Stimulated activated CD4-positive, alpha-beta T cell treated with anti-CD3 and anti-CD28 coated beads, TNF-alpha, amount 100 ng/mL, for 1 hour (primary cell): ENCODE results near the gene SLC25A29.

Source experiments
- DNase-seq, 3 donors: peaks; one replicate each; pipeline ENCODE4 v3.0.0-alpha.2; 2020; ENCODE audit warnings: low read depth in 3 of 3, low spot score in 1 of 3

Gene SLC25A29

DNA sequence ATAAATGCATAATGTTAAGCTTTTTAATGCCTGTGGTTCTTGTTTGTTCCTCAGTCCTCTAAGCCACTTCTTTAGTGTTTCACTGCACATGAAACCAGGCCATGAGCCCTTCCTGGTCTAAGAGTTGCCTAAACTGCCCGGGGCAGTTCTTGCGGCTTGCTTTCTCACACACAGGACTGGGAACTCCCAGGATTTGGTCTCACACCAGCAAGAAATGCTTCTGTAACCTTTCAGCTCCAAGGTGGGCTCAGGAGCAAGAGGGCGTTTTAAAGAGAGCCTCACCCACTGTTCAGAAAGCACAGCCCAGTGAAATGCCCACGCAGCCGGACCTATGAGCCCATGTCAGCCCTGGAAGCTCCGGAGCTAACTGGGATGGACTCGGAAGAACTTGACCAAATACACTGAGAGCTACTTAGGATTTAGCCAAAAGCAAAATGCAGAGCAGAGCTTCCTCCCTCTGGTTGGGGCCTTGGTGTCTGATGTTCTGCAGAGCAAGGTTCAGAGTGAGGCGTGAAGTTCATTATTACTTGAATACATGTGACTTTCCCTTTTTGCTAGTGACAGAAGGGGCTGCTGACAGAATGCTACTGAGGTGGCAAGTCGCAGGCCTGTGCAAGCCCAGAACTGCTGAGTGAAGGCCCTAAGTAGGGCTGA is 23.4 kb downstream of the SLC25A29 start:
- no peak for DNase-seq

DNA sequence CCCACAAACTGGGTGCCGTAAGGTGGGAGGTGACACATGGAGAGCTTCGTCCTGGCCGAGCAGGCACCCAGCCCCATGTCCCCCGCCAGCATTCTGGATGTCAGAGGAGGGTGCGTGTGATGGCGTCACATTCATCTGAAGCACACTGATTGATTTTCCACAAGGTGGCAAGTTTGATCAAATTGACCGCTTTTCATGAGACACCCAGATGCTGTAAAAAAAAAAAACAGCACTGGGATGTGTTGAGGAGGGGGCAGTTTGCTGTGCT is 24.2 kb downstream of the SLC25A29 start:
- DNase-seq, result no peak

DNA sequence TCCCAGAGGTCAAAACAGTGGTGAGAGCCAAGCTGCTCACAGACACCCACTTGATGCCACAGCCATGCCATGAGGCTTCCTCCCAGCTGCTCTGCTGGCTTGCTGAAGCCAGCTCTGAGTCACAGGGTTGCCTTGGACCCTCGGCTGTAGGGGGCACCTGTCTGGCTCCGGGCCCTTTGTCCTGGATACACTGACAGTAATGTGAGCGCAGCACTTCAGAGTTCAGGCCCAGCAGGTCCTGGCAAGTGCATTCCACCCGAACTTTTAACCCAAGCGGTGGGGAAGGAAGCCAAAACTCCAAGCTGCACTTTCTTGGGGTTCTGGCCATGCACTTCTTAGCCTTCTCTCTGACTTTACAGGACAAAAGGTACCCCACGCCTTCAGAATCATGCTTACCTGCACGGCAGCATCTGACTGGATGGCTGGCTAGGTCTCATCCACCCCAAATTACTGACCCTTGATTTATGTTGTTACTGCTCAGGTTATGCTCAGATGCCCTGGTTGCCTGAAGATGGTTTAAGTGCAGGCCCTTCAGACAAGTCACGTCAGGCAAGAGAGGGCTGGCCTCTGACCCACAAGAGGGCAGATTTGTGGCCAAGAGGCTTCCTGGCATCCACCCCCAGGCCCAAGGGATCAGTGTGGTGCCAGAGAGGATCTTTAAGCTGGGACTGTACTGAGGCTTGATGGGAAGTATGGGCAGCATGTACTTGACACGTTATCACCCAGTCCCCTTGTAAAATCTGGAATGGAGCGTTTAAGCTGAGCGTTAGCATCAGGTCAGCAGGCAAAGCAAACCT is 24.8 kb downstream of the SLC25A29 start:
- DNase-seq, result no peak

DNA sequence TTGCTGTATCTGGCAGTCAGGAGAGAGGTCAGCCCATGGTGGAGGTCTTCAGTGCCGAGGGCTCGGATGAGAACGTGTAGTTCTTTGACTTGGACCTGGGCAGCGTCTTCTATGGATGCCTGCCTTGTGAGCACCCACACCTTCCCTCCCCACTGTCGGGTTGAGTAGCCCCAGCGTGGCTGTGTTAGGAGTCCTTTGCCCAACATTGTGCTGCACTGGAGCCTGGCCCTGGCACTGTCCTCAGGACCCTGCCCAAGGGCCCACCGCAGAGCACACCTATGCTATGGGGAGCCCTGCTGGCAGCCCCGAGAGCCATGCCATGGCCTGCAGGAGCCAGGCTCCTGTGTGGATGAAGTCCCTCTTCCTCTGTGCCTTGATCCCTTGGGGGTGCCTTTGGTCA is 26.7 kb downstream of the SLC25A29 start:
- DNase-seq, result no peak

DNA sequence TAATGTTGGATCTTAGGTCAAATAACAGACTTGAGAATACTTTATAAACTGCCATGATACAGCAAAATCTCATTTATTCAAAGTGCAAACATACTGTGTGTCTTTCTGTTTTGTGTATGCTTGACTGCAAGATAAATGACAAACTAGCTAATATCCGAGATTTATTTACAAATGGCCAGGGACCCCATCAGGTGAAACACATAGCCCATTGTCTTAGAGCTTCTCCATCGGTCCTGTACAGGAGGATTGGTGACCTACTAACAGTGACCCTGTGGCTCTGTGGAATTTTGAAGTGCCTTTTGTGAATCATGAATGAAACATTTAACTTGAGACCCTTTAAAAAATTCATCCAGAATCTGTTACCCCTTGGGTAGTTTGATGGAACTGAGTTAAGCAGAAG is 27.1 kb downstream of the SLC25A29 start:
- DNase-seq, result no peak

DNA sequence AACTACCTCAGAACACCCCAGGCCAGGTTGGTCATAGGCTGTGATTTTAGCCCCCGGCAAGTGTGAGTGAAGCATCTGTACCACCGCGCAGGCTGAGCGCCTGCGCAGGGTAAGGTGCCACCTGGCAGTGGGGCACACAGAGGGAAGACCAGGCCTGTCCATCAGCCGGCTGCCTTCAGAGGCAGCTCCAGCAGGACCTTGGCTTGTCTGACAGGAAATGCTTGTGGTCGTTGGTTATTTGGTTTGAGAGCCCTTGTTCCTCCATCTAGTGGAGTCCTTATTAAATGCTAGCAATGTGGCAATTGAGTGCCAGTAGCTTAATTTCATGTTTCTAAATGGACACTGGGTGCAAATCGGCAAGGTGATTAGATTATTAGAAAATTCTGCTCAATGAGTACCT is 27.5 kb downstream of the SLC25A29 start:
- no peak for DNase-seq

DNA sequence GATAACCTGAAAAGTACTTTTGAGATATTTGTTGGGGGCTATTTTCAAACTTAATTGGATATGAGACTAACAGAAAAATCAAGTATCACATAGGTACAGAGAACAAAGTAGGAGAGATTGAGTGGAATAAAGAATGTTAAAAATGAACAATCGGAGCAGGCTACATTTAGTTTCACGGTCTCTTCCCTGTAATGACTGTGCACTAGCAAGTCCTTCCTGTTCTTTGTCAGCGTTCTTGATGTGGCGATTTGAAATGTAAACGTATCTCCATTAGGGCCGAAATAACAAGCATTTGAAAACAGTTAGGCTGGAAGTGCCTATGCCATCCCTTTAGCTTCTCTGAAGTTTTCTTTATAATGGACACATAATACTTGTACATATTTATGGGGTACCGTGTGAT is 31.0 kb downstream of the SLC25A29 start:
- DNase-seq, result no peak

DNA sequence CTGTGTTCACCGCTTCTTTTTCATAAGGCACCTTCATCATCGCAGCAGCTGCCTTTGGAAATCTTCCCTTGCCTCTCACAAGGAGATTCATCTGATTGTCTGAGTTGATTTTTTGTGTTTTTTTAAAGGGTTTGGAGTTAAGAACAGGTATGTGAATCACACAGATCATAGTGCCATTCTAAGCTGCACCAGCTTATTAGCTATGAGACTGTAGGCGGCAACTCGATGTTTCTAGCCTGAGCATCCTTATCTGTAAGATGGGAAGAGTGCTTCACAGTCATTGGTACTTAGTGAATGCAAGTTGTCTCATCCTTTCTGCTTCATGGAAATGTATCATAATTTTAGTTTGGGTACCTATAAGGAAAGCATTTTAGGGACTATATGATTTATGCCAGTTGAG is 32.0 kb downstream of the SLC25A29 start:
- DNase-seq, result no peak

DNA sequence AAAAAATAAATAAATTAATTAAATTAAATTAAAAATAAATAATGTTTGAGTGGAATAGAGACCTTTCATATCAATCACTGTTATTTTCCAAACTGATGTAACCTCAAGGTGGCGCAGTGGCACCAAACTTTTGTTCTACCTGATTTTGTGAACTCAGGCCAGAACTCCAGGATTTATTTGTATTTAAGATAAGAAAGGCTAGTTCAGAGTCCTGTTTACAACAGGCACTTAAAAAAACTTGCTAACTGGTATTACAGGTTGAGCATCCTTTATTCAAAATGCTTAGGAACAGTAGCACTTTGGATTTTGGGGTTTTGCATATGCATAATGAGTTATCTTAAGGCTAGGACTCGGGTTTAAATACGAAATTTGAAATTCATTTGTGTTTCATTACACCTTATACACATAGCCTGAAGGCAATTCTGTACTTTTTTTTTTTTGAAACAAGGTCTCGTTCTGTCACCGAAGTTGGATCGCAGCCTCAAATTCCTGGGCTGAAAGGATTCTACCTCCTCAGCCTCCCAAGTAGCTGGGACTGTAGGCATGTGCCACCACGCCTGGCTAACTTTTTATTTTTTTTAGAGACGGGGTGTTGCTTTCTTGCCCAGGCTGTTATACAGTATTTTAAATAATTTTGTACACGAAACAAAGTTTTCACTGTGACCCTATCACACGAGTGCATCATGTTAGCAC is 34.9 kb downstream of the SLC25A29 start:
- no peak for DNase-seq

DNA sequence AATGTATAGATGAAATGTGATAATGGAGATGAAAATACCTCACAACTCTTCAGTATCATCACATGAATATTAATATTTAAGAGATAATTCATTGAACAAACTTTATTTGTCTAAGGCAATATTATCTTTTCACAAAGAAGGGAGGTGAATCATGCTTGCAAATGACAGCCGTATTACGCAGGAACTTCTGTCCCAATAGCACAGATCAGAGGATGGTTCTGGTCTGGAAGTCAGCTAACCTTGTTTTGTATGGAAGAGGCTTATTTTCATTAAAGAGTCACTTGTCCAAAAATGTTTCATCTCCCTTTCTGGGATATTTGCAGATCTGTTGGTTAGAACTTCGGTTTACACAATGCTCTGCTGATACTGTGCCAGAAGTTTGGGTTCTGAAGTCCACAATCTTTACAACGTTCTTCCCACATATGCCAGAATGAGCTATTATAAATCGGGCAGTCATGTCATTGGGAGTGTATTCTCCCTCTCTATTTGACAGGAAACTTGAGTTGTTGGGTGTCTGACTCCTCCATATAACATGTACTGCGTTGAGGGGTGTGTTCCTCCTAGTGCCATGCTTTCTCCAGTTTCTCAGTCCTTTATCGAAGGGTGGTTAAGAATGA is 37.5 kb downstream of the SLC25A29 start:
- no peak for DNase-seq

DNA sequence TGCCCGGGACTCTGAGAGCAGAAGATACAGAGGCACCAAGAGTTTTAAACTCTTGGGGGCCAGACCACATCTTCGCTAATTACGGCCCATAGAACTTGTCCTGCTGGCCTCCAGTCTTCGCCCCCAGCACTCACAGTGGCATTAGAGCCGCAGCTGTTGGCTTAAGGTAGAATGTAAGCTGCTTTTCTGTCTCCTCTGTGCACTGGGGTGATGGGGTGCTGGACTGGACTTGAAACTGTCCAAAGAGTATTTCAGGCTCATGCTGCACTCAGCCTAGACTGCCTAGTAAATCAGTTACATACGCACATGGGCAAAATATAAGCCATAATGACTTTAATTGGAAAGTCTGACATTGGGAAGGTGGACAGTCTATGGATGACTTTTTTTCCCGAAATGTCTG is 38.3 kb downstream of the SLC25A29 start:
- DNase-seq, result no peak

DNA sequence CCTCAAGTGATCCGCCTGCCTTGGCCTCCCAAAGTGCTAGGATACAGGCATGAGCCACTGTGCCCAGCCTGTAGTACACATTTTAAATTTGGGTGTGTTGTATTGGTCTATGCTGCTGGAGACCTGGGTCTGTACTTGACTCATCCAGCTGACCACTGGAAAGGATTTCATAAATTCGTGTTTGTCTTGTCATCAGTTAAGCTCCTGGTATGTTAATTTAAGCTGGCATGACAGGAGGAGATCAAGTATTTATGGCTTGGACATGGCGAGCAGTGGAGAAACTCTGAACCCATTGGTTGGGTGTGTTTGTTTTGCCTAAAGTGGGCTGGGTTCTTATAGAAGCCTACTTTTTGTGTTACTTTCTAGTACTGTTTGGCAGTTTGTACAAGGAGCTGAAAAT is 43.1 kb downstream of the SLC25A29 start:
- DNase-seq, result no peak

DNA sequence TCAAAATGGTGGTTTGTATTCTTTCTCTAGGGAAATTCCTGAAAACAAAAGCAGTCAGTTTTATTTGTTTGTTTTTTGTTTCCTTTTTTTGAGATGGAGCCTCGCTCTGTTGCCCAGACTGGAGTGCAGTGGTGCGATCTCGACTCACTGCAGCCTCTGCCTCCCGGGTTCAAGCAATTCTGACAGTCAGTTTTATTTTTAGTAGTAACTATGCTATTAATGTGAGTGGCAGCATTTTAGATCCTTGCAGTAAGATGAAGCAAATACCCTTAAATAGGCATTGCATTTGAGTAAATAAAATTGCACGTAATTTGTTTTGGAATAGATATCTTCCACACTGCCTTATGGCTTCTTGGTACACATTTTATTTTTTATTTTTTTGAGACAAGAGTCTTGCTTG is 43.7 kb downstream of the SLC25A29 start:
- no peak for DNase-seq

DNA sequence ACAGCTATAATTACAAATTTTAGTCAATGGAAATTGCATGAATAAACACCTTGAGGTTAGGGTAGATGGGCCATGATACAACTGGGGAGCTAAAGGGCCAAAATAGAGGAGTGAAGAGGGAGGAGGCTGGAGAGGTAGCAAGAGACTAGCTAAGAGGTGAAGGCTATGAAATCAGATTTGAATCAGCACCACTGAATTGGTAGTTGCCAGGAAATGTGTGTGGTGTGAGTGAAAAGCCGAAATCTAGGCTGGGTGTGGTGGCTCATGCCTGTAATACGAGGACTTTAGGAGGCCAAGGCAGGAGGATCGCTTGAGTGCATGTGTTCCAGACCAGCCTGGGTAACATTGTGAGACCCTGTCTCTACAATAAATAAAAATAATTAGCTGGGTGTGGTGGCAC is 44.6 kb downstream of the SLC25A29 start:
- DNase-seq, result no peak

DNA sequence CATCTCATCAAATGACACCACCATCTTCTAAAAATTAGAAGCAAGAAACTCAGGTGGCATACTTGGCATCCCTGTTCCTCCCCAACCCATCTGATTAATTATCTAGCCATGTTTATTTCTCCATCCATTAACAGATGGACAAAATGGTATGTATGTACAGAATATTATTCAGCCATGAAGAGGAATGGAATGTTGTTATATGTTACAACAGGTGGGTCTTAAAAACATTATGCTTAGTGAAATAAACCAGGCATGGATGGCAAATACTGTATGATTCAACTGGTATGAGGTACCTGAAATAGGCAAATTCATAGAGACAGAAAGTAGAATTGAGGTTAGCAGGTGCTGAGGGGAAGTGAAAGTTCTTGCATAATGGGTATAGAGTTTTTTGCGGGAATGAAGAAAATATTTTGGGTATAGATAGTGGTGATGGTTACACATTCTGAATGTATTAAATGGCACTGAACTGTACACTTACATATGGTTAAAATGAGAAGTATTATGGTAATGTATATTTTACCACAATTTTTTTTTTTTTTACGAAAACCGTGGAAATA is 49.8 kb downstream of the SLC25A29 start:
- no peak for DNase-seq

DNA sequence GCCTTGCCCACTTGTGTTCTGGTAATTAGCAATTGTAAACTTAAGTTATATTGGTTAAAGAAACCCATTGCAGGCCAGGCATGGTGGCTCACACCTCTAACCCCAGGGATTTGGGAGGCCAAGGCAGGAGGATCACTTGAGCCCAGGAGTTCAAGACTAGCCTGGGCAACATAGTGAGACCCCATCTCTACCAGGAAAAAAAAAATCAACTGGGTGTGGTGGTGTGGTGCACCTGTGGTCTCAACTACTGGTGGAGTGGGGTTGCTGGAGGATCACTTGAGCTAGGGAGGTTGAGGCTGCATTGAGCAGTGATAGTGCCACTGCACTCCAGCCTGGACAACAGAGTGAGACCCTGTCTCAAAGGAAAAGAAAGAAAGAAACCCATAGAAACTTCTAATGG is 53.6 kb downstream of the SLC25A29 start:
- no peak for DNase-seq

DNA sequence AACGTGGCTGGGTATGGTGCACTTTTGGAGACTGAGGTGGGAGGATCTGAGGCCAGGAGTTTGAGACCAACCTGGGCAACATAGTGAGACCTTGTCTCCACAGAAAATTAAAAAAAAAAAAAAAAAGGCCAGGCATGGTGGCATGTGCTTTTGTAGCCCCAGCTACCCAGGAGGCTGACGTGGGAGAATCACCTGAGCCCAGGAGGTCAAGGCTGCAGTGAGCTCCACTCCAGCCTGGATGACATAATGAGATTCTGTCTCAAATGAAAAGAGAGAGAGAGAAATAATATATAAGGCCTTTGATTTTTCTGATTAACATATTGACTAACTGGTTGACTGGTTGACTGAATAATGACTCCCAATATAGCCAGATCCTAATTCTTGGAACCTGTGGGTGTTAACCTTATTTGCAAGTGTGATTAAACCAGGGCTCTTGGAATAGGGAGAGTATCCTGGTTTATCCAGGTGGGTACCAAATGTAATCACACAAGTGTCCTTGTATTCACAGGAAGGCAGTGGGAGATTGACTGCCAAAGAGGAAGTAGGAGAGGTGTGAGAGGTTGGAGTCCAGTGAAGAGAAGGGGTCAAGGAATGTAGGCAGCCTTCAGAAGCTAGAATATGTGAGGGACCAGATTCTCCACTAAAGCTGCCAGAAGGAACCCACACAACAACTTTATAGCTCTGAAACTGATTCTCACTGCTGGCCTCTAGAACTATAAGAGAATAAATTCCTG is 55.3 kb downstream of the SLC25A29 start:
- no peak for DNase-seq

DNA sequence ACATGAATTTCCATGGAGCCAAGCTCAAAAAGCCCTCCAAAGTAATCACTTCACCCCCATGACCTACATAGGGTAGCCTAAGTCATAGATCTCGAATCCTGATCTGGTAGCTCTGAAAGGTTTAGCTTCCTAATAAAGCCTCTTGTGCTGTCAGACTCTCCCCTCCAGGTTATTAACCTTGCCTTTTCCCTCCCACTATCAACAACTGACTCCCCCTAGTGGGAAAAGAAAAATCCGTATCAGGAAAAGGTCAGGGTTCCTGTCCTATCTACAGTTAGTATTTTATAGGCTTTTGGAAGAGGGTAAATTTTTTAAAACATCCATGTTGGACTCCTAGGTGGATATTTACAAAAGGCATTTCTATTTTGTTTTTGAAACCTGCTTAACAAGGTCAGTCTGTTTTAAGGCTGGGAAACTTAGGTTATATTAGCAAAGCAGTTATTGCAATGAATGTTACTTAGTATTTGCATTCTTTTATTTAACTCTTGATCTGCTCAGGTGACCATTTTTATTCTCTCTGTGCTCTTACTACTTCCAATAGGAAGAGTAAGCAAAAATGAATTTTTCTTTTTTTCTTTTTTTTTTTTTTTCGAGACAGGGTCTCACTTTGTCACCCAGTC is 59.3 kb downstream of the SLC25A29 start:
- no peak for DNase-seq

DNA sequence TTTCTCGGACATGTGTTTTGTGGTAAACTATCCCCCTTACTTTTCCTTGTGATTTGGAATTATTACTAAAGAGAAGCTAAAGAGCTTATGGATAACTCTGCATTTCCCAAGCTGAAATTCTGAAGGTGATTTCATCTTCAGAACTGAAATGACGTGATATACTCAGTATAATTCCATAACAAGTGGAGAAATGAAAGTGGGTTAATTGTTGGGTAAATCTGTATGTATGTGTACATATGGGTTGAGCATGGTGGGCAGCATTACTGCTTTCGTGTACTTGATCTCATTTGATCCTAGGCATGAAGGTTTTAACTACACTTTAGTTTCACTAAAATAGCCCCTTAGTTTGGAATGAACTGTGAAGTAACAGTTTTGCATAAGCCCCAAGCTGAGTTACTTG is 63.2 kb downstream of the SLC25A29 start:
- DNase-seq, result no peak

DNA sequence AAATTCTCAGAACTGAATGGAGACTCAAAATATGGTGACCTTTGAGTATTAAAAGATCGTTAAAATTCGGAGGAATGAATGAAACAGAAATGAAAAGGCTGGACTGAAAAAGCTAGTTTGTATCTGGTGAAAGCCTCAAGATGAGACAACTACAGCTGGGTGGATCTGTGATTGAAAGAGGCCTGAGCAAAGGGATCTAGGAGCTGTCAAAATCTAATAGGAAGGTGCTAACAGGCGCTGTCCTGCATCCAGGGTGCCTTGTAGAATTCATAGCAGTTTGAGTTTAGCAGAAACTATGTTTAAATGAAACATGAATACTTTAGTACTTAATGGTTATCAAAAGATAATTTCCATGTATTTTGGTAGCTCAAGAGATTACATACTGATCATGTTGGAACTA is 65.0 kb downstream of the SLC25A29 start:
- DNase-seq, result no peak
